ENCODE measurements around the gene TXNDC11.

GRCh38 chr16:11630768-11631056 is 111.9 kb downstream of the TXNDC11 start:
- no peak for TF ChIP-seq CTCF (IDR thresholded peaks at IDR 0.05)
- no peak for TF ChIP-seq POLR2A (IDR thresholded peaks at IDR 0.05)

Measured in prostate gland (tissue), 2 donors.